Kasumi-1 (cell line): ENCODE measurements around the gene YWHAB.
"Not testable (repeated sequence)": the region's sequence is repeated elsewhere in the genome, so short reads cannot be mapped to it uniquely, and the experiment has no call there.

Experiments
- DNase-seq, 2 experiments: peaks; one replicate each; lab custom pipeline; 2025; lab: John Stamatoyannopoulos, UW

YWHAB gene

GRCh38 chr20:44866703-44867335, 18.7 kb upstream of the YWHAB start:
- DNase-seq: no peak

- DNase-seq: no peak
Observed at GRCh38 chr20:44869471-44869870, 16.0 kb upstream of the YWHAB start.

GRCh38 chr20:44882360-44882759, 3.1 kb upstream of the YWHAB start:
- not testable (repeated sequence) for DNase-seq

GRCh38 chr20:44883214-44883902, 2.1 kb upstream of the YWHAB start:
- no peak for DNase-seq

- peak in 1 of 2 experiments; percentile 86 for DNase-seq
Observed at GRCh38 chr20:44884907-44885391, 556 bp upstream of the YWHAB start.

- DNase-seq: no peak
Observed at GRCh38 chr20:44886266-44886651, 754 bp downstream of the YWHAB start.

GRCh38 chr20:44886828-44887227, 1.3 kb downstream of the YWHAB start:
- DNase-seq: no peak

GRCh38 chr20:44887466-44887865, 2.0 kb downstream of the YWHAB start:
- no peak for DNase-seq

GRCh38 chr20:44888226-44889103, 3.0 kb downstream of the YWHAB start:
- DNase-seq: peak; percentile 30 to 56

- DNase-seq: no peak
Observed at GRCh38 chr20:44891826-44892225, 6.3 kb downstream of the YWHAB start.

- no peak for DNase-seq
Observed at GRCh38 chr20:44894959-44895358, 9.5 kb downstream of the YWHAB start.

GRCh38 chr20:44896583-44896982, 11.1 kb downstream of the YWHAB start:
- DNase-seq: peak; percentile 69 to 75

- DNase-seq: no peak
Observed at GRCh38 chr20:44897133-44897532, 11.6 kb downstream of the YWHAB start.

GRCh38 chr20:44900231-44900854, 14.8 kb downstream of the YWHAB start:
- no peak for DNase-seq

- DNase-seq: no peak
Observed at GRCh38 chr20:44901974-44902373, 16.5 kb downstream of the YWHAB start.

- DNase-seq: no peak
Observed at GRCh38 chr20:44904377-44904776, 18.9 kb downstream of the YWHAB start.

- DNase-seq: peak; percentile 57 to 75
Observed at GRCh38 chr20:44908987-44909871, 23.7 kb downstream of the YWHAB start.

- peak; percentile 57 to 75 for DNase-seq
Observed at GRCh38 chr20:44909872-44910689, 24.6 kb downstream of the YWHAB start, which contains the start of gene PABPC1L. Gene PABPC1L, plus strand, starts transcription at chr20:44910060. Its CDS starts 84 bp downstream, at chr20:44910144.

GRCh38 chr20:44910690-44911262, 25.3 kb downstream of the YWHAB start:
- DNase-seq: no peak
